ENCODE results near the gene PRKCA. TPM values are rescaled to one million over a fixed set of nuclear protein-coding genes. Genes with fewer than 3 reads are reported as not detected.
"Not testable (repeated sequence)": the region's sequence is repeated elsewhere in the genome, so short reads cannot be mapped to it uniquely, and the experiment has no call there.

PRKCA gene
- total RNA-seq, 1 donor from 2014 or later: 168 TPM

DNA sequence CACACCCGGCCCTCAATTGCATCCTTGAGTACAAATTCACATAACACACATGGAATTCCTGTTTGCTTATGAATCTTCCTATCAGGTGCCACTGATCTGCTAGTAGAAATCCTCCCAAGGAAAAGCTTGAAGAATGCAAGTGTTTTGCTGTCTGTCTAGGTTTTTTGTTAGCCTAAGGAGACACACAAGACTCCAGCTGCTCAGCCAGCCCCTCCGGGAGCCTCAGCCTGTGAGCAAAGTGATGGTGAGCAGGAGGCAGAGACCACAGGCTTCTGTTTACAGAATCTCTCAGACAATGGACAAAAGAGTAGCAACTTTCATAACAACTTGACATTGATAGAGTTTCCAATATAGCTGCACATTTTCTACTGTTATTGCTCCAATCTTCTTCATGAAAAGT lies 18.4 kb upstream of the PRKCA start:
- intact Hi-C loops (cut with DNase I): no loop called here
- ATAC-seq (peak; percentile 64), DNase-seq (ENCODE audit: low spot score) (no peak)

DNA sequence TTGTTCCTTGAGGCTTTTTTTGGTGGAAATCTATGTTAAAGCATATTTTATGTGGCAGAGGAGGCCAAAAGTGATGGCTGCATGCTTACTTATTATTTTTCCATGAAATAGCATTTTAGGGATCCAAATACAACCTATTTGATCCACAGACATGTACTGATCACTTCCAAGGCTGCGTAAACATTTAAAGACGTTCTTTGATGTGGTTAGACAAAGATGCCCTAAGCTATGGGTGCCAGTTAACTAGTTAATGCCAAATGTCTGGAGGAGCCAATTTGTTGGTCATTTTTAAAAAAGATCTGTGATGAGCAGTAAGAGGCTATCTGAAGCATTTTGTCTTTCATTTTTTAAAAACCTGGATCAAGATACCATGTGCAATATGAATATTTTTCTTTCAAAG lies 17.3 kb upstream of the PRKCA start:
- intact Hi-C loops (cut with DNase I): no loop called here
- DNase-seq (ENCODE audit: low spot score) (no peak), ATAC-seq (no peak)

DNA sequence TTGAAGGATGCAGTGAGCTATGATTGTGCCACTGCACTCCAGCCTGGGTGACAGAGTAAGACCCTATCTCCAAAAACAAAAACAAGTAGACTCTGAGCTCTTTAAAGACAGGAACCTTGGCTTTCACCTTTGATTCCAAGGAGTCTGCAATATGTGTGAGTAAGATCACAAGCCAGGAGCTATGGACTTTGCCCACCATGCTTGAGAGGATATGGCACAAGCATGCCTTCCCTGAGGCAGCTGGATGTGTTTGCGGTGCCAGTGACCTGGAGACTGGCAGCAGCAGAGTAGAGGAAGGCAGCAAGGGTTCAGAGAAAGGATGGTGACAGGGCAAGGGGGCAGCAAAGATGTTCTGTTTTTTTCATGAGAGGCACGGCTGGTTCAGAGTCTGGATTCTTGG lies 14.5 kb upstream of the PRKCA start:
- intact Hi-C loops (cut with DNase I): no loop called here
- DNase-seq (ENCODE audit: low spot score) (no peak), ATAC-seq (no peak)

DNA sequence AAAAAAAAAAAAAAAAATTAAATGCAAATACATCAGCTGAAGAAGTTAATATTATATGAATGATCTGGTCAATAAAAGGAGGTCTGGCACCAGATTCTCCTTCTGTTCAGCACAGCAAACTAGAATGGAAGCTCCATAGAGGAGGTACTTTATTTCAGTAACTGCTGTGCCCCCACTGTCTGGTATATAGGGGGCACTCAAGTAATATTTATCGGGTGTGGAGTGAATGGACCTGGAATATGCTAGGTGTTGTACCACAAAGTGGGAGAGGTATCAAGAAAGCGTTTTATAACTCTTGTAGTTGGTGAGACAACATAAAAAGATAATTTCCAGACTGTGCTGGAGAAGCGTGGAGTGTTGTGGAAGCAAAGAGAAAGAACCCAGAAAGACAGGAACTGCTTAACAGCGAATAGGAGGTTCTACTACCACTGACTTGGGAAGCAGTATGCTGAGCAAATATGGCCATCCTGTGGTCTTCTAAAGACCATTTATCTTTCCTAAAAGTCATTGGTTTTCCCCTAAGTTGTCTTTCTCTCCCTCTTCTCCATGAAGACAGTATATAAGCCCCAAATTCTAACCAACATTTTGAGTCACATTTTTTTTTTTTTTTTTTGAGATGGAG lies 12.2 kb upstream of the PRKCA start:
- intact Hi-C loops (cut with DNase I): no loop called here
- ATAC-seq (no peak), DNase-seq (ENCODE audit: low spot score) (no peak)

DNA sequence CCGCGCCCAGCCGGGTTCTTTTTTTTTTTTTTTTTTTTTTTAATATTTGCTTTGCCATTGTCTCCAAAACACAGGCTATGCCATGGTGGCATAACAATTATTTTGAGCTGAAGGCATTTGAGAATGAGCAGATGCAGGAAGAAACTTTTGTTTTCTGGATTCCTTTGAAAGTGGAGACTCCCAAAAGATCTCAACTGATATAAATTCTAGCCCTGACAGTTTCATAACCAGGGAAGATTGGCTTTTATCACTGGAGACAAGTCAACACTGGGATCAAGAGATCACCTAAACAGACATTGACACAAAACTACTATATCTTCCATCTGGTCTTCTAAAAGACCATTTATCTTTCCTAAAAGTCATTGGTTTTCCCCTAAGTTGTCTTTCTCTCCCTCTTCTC lies 10.1 kb upstream of the PRKCA start:
- ATAC-seq (no peak), DNase-seq (ENCODE audit: low spot score) (no peak)
- intact Hi-C loops (cut with DNase I): no loop called here

DNA sequence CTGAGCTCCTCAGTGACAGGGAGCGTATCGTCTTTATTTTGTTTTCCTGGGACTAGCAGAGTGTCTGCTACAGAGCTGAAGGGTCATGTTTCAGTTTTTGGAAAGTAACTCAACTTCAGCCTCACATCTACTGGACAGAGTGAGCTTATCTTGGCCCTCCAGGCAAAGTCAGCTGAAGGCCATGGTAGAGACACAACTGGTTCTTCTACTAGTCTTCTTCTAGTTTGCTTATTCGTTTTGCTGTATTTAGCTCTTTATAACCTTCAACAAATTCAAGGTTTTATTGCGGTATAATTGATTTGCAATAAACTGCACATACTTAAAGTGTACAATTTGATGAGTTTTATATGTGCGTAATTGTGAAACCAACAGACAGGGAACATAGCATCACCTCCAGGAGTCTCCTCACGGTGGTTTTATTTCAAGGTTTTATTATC lies 6.1 kb upstream of the PRKCA start:
- DNase-seq (ENCODE audit: low spot score) (no peak), ATAC-seq (no peak)
- intact Hi-C loops (cut with DNase I): no loop called here

DNA sequence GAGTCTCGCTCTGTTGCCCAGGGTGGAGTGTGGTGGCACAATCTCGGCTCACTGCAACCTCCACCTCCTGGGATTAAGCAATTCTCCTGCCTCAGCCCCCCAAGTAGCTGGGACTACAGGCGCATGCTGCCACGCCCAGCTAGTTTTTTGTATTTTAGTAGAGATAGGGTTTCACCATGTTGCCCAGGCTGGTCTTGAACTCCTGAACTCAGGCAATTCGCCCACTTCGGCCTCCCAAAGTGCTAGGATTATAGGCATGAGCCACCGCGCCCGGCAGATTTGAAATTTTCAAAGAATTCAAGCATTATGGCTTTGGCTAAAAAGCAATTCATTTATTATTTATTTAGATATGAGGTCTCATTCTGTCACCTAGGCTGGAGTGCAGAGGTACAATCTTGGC lies 5.0 kb upstream of the PRKCA start:
- ATAC-seq; intact Hi-C loops (cut with DNase I); DNase-seq (ENCODE audit: low spot score): not testable (repeated sequence)

DNA sequence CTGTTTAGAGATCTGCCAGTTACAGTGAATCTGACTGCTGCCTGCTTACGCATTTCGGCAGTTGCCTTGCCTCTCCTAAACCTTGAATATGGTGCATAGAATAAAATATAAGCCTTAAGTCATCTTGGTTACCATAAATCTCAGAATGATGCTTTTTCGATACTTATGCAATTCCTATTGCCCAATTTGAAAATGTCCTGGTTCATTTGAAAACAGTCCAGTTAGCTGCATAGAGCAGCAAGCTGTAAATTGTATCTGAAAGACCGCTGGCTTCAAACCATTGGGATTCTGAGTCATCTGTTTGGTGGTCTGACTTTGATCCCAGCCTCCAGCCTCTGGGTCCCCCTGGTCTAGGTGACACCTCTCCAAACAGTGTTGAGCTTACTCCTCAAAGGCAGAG lies 2.7 kb upstream of the PRKCA start:
- intact Hi-C loops (cut with DNase I): no loop called here
- DNase-seq (ENCODE audit: low spot score): no peak
- no peak for ATAC-seq

DNA sequence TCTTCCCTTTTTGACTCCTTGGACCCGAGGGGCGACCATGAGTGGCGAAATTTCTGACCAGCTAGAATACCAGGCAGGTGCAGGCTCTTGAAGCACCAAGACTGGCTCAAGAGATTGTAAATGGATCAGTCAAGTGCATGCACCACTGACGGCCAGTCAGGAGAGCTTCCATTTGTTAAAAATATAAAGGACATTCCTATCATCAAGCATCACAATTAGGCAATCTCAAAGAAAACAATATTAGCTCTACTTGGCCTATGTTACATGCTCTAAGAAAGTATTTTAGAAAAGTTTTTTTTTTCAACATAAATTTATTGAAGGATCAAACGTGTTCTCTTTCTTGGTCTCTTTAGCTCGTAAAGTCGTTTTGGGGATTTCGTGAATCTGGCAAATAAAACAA lies 1.5 kb upstream of the PRKCA start:
- ATAC-seq: no peak
- no peak for DNase-seq (ENCODE audit: low spot score)
- intact Hi-C loops (cut with DNase I): no loop called here

DNA sequence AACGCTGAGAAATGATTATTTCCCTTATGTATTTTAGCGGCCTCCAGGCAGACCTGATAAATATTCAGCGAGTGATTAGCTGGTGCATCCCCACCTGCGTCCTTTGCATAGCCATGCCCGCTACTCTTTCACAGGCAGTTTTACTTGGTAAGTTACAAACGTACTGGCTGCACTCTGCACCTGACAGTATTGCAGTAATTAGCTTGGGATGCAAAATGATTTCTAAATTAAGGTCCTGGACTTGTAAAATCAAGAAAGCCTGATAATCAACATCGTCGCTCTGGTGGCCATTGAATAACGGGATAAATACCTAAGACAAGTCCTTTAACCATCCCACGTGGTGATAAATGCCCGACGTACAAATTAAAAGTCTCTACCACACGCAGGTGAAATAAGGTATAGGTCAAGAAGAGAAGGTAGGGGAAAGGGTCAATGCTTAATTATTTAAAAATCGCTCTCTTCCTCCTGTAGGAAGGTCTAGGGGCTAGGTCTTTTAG lies 998 bp upstream of the PRKCA start:
- DNase-seq (ENCODE audit: low spot score) (no peak), ATAC-seq (no peak)
- intact Hi-C loops (cut with DNase I): no loop called here

DNA sequence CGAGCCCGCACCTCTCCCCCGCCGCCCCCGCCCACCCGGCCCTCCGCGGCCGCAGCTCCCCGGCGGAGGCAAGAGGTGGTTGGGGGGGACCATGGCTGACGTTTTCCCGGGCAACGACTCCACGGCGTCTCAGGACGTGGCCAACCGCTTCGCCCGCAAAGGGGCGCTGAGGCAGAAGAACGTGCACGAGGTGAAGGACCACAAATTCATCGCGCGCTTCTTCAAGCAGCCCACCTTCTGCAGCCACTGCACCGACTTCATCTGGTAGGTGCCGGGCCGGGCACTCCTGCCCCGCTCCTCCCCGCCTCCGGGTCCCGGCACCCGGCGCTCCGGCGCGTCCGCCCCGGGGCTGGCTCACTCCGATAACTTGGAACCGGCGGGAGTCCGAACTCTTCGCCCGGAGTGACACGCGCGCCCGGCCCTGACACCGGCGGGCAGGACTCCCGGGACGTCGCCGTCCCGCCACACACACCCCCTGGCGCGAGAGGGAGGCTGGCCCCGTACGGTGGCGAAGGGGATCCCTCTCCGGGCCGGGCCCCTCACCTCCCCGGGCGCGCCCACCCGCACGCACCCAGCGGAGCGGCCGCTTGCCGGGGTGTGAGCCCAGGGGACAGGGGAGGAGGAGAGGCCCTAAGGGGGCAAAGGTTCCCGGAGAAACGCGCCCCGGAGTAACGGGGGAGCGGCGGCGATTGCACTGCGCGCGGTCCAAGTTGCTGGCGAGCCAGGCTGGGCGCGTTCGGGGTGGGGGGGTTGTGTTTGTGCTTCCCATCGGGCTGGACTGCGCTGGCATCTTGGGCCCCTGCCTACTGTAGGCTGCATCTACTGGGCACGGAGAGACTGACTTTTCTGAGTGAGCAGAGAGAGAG lies 581 bp downstream of the PRKCA start:
- ATAC-seq (peak; percentile 56), DNase-seq (ENCODE audit: low spot score) (peak; percentile 75)
- intact Hi-C loops (cut with DNase I): no loop called here

DNA sequence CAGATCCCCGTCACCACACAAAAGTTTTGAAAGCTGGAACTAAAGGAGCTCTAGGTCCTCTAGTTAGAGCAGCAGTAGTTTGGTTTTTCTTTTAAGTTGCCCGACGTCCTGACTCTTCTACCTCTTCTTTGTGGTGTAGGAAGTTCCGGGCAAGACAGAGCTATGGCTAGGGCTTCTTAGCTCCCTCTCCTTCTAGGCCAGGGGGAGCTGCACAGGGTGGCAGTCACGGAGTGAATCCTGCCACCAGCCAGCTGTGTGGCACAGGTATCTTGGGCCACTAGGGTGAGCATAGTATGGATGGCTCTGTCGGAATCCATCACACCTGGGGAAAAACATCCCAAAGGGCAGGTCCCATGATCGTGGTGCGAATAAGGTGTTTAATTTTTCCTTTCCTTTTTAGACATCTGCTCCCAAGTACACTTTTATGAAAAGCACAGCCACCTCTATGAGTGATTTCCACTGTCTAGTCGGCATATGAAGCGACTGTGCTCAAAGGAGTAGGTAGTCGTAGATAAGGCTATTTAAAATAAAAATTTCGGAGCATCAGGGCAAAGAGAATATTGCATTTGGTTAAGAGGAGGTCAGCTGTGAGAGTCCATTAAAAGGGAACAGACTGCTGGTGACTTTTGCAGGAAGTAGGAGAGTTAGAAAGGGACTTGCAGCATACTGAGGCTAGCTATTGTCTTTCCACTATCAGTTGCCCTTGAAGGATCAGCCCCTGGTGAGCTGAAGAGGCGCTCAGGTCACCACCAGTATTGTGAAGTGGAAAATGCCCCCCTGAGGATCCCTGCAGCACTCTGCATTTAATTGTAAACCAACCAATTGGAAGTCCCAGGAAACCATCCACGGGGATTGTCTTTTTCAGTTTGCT lies 2.1 kb downstream of the PRKCA start:
- intact Hi-C loops (cut with DNase I): no loop called here
- ATAC-seq (peak; percentile 38), DNase-seq (ENCODE audit: low spot score) (no peak)

DNA sequence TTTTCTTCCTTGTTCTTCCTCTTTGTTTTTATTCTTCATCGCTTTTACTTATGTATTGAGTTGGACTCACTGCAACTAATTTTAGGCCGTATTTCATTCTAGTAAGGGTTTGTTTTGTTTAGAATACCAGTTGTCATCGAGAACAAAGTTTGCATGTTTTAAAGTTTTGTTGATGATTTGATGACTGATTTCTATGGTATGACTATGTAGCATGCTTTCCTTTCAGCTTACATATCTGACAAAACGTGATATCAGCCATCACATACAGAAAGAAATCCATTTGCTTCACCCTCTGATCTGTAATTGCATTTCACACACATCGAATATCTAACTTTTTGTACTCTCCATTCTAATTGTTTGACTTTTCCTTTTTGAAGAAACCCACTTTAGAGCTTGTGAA lies 4.0 kb downstream of the PRKCA start:
- ATAC-seq (no peak), DNase-seq (ENCODE audit: low spot score) (no peak)
- intact Hi-C loops (cut with DNase I): no loop called here

DNA sequence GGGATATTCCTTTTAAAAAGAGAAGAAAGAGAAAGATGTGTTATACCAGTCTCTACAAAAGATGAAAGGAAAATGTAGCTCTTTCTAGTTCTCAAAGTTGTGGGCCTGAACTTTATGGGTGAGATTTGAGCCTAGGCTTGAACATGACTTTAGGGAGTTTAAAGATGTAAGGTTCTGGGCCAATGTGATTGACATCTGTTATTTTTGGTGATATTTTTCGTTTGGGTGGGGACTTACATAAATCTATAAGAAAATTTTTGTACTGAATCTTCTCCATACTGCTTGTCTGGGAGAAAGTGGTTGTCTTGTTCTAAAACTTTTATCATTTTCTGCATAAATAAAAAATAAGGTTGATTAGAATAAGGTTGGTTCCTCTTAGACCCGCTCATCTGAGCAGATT lies 4.8 kb downstream of the PRKCA start:
- ATAC-seq (no peak), DNase-seq (ENCODE audit: low spot score) (no peak)
- intact Hi-C loops (cut with DNase I): no loop called here

DNA sequence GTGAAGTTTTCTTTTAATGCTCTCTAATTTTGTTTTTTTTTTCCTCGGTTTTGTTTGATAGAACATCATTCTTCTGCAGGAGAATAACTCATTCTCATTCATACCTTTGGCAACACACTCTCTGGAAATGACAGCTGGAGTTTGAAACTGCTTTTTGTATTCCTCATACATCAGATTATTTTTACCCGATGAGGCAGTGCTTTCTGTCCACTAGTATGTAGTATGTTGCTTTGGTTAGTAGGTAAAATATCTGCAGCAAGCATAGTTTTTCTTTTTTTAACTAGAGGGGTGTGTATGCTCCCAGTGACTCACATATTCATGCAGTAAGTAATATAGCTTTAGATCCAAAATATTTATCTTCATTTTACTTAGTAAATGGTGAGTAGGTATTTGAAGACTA lies 6.4 kb downstream of the PRKCA start:
- ATAC-seq: no peak

DNA sequence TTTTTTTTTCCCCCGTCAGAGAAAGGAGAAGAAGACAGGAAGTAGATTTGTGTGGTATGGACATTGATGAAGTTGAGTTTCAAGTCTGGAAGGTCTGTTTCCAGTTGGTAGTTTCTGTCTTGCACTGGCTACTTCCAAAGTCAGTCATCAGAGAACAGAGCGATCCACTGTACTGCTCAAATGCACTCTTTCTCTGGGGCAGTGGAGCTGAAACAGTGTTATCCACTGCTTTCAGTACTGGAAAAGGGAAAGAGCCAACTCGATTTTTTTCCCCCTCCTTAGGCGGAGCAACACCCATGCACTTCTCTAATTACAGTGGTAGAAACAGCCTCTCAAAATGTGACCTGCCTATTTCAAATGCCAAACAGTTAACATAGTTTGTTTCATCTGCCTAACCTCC lies 7.4 kb downstream of the PRKCA start:
- intact Hi-C loops (cut with DNase I): no loop called here
- no peak for DNase-seq (ENCODE audit: low spot score)
- ATAC-seq: peak; percentile 68

More for the DNA sequence above, 6.4 kb downstream of the PRKCA start:
- DNase-seq (ENCODE audit: low spot score): no peak
- intact Hi-C loops (cut with DNase I): no loop called here

DNA sequence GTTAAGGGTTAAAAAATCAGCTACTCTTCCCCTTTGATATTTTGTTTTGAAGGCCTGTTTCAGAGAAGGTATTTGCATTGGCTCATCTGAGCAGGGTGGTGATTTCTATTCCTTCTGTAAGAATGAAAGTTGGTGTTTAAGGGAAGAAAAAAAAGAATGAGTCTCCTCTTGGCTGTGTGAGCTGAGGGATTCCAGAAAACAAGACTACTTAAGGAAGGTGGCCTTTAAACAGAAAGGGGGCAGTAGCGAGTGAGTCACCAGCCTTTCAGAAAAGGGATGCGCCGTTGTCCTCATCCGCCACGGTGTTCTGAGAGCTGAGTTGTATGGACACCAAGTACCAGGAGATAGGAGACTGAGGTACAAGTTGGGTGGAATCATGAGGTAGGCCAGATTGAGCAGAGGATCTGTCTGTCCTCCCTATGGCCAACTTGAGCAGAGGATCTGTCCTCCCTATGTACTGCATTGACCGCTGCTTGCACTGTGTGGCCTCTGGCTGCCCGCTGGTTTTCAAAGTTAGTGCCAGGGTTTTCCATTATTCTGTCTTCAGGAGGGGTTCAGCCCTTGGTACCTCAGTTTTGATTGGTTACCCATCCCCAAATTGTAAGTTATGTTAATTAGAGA lies 8.2 kb downstream of the PRKCA start:
- ATAC-seq: peak; percentile 46
- DNase-seq (ENCODE audit: low spot score): no peak
- intact Hi-C loops (cut with DNase I): no loop called here

DNA sequence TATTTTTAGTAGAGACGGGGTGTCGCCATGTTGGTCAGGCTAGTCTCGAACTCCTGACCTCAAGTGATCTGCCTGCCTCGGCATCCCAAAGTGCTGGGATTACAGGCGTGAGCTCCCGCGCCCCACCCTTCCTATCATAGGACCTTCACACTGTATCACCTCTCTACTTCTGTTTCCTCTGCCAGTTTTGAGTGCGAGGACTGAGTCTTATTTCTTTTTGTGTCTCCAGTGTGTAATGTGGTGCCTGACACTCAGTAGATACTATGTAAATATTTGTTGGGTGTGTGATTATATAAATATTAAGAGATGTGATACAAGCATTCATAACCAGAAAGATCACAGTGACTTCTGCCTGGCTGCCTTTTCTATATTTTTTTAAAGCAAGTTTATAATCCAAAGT lies 10.5 kb downstream of the PRKCA start:
- intact Hi-C loops (cut with DNase I): no loop called here
- DNase-seq (ENCODE audit: low spot score): no peak
- no peak for ATAC-seq

DNA sequence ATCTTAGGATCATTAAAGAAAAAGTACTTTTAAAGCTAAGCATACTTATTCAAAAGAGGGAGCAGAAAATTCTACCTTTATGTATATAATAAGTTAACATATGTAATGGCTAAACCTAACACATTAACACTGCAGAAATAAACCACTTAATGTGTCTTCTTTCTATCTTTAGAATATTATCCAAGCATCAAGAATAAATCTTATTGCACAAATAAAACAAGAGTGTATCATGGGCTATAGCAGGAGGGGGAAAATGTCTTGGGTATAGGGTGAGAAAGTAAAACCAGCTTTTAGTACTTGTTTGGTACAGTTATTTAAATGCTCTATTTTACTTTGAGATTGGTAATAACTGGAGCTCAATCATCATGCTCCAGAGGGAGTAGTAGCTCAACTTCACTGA lies 10.9 kb downstream of the PRKCA start:
- DNase-seq (ENCODE audit: low spot score): no peak
- intact Hi-C loops (cut with DNase I): no loop called here
- ATAC-seq: no peak
